Calu3 (cell line): ENCODE measurements around the gene TPI1. TPM values are rescaled to one million over a fixed set of nuclear protein-coding genes. Genes with fewer than 3 reads are reported as not detected.
"Not testable (repeated sequence)": the region's sequence is repeated elsewhere in the genome, so short reads cannot be mapped to it uniquely, and the experiment has no call there.

ENCODE experiments used
- BruUV-seq: library from RNA; stranded (reverse); fragments of 400-500 nt; replicated peaks from 2 replicates; lab custom pipeline; 2021; lab: Mats Ljungman, UMichigan
- CTCF ChIA-PET: fragments of 300-600 bp; sonication (Branson Sonifier 250); formaldehyde crosslinking; loops from one replicate; lab custom pipeline; 2022; ENCODE audit warnings: antibody characterized with exemption; lab: Charles Lee
- DNase-seq: peaks from one replicate; pipeline ENCODE4 v3.0.0; 2022
- H3K27ac Mint-ChIP-seq: one replicate; pipeline ENCODE4 v1.8.0; 2022; ENCODE audit warnings: mixed read lengths; ENCODE audit not compliant: unreplicated experiment
- H3K27me3 Mint-ChIP-seq: one replicate; pipeline ENCODE4 v1.8.0; 2022; ENCODE audit warnings: mixed read lengths; ENCODE audit not compliant: unreplicated experiment
- H3K36me3 Mint-ChIP-seq: one replicate; pipeline ENCODE4 v1.8.0; 2022; ENCODE audit warnings: mild to moderate bottlenecking, moderate library complexity, mixed read lengths; ENCODE audit not compliant: insufficient read depth, unreplicated experiment
- H3K4me1 Mint-ChIP-seq: one replicate; pipeline ENCODE4 v1.8.0; 2022; ENCODE audit warnings: mild to moderate bottlenecking, low read depth, mixed read lengths; ENCODE audit not compliant: unreplicated experiment
- H3K4me3 Mint-ChIP-seq: one replicate; pipeline ENCODE4 v1.8.0; 2022; ENCODE audit warnings: mild to moderate bottlenecking, low read depth, moderate library complexity, mixed read lengths; ENCODE audit not compliant: unreplicated experiment
- H3K9me3 Mint-ChIP-seq: one replicate; pipeline ENCODE4 v1.8.0; 2022; ENCODE audit warnings: low read depth, mixed read lengths; ENCODE audit not compliant: unreplicated experiment
- CTCF ChIP-seq: fragments of 200-600 bp; IDR thresholded peaks from one replicate; pipeline ENCODE4 v1.8.0; 2022; ENCODE audit warnings: antibody characterized with exemption; ENCODE audit not compliant: unreplicated experiment
- intact Hi-C: fragments of 100-400 bp; cut with micrococcal nuclease; formaldehyde crosslinking; loops from one replicate; pipeline ENCODE4 v1.10.0; 2022; ENCODE audit not compliant: unreplicated experiment
- total RNA-seq: library from RNA; stranded (reverse); gene quantifications from 2 replicates; pipeline ENCODE4 v1.2.3, GENCODE V29; 2022

Gene TPI1
- total RNA-seq, 1 experiment from 2014 or later, result 608 TPM

DNA sequence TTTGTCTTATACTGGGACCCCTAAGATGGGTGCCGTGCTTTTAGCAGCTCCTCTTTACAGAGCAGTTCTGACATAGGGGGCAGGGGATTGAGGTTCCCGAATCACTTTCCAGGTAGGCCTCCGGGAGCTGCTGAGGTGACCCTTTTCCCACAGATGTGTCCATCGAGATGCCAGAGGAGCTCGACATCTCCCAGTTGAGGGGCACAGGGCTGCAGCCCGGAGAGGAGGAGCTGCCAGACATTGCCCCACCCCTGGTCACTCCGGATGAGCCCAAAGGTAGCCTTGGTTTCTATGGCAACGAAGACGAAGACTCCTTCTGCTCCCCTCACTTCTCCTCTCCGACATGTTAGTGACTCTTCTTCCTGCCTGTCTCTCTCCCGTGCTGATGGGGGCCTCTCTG is 4.3 kb upstream of the TPI1 start:
- Mint-ChIP-seq H3K27me3 (no peaks in the 10 kb centered on the region), H3K4me1 (no peaks in the 10 kb centered on the region), H3K9me3 (no peaks in the 10 kb centered on the region), H3K27ac (no peak overlapping the region), H3K4me3 (no peak overlapping the region), H3K36me3 (peaks cover 39% of the 10 kb centered on the region)
- BruUV-seq, result no TSS peak
- no peak for DNase-seq
- CTCF ChIA-PET, result no interaction called here
- intact Hi-C loops, result no loop called here
- TF ChIP-seq CTCF, result no peak

GRCh38 chr12:6863586-6864321 is 3.6 kb upstream of the TPI1 start:
- intact Hi-C loops, result no loop called here
- CTCF ChIA-PET, result interaction anchor here (0.6 kb wide), 1 partner anchor 576 kb away, joined by 4 read pairs; no protein-coding TSS in a partner anchor
- BruUV-seq, result no TSS peak
- Mint-ChIP-seq H3K27me3 (no peaks in the 10 kb centered on the region), H3K4me3 (no peak overlapping the region), H3K36me3 (peaks cover 46% of the 10 kb centered on the region), H3K4me1 (peaks cover 6% of the 10 kb centered on the region), H3K9me3 (no peaks in the 10 kb centered on the region), H3K27ac (no peak overlapping the region)
- no peak for TF ChIP-seq CTCF
- DNase-seq, result no peak

DNA sequence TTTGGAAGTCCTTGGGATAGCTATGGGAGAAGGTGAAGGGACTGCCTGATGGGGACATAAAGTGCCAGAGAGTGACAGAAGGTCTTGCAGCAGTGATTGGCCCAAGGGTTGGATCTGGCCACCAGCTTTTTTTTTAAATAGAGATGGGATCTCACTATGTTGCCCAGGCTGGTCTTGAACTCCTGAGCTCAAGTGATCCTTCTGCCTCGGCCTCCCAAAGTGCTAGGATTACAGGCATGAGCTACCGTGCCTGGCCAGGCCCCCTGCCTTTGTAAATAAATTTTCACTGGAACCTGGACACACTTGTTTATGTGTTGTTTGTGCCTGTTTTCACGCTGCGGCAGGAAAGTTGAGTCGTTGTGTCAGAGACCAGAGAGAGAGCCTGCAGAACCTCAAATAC is 2.0 kb upstream of the TPI1 start:
- not testable (repeated sequence) for BruUV-seq, H3K27ac Mint-ChIP-seq, H3K9me3 Mint-ChIP-seq, DNase-seq, H3K4me3 Mint-ChIP-seq, H3K27me3 Mint-ChIP-seq
- CTCF ChIA-PET, result interaction anchor here (0.6 kb wide), 1 partner anchor 189 kb away, joined by 3 read pairs; no protein-coding TSS in a partner anchor
- H3K4me1 Mint-ChIP-seq, result peaks cover 22% of the 10 kb centered on the region
- intact Hi-C loops, result loop anchor here (5.0 kb wide), 2 partner anchors 62 to 77 kb away; partner anchors contain the start of genes ATN1, C12orf57 and RNU7-1
- peaks cover 61% of the 10 kb centered on the region for H3K36me3 Mint-ChIP-seq

- intact Hi-C loops, result loop anchor here (5.0 kb wide), 2 partner anchors 61 to 76 kb away; partner anchors contain the start of genes ATN1, C12orf57 and RNU7-1
Measured at GRCh38 chr12:6866163-6866919, 990 bp upstream of the TPI1 start.

More at GRCh38 chr12:6866163-6866919, 990 bp upstream of the TPI1 start:
- TF ChIP-seq CTCF, result no peak
- peaks cover 72% of the 10 kb centered on the region for H3K36me3 Mint-ChIP-seq
- peak overlapping the region; percentile 91 for H3K27ac Mint-ChIP-seq
- H3K4me3 Mint-ChIP-seq, result no peak overlapping the region
- no TSS peak for BruUV-seq
- CTCF ChIA-PET, result interaction anchor here (0.7 to 1.0 kb wide), 3 partner anchors 14 to 571 kb away, joined by 4 to 6 read pairs (median 5); partner anchors contain the start of gene USP5
- H3K4me1 Mint-ChIP-seq, result peaks cover 32% of the 10 kb centered on the region
- H3K27me3 Mint-ChIP-seq, result no peaks in the 10 kb centered on the region
- H3K9me3 Mint-ChIP-seq, result no peaks in the 10 kb centered on the region
- DNase-seq, result no peak
